GM23338 (cell line): Measurements from ENCODE around the gene LUZP2. TPM values are rescaled to one million over a fixed set of nuclear protein-coding genes. Genes with fewer than 3 reads are reported as not detected.

Experiments used
- ATAC-seq: fragments of 200-7000 bp; cut with Tn5 transposase; 3 replicates; pipeline ENCODE4 v1.9.1; 2020
- DNase-seq: peaks from one replicate; pipeline ENCODE4 v3.0.0-alpha.2; 2015; ENCODE audit warnings: low spot score
- H2AFZ ChIP-seq: fragments of 200-600 bp; sonication (generic); 2 replicates; pipeline ENCODE4 v1.8.0; 2016; ENCODE audit warnings: antibody characterized with exemption, mild to moderate bottlenecking, moderate library complexity
- H3F3A ChIP-seq: fragments of 200-600 bp; sonication (generic); replicated peaks from 2 replicates; pipeline ENCODE4 v1.8.0; 2017; ENCODE audit warnings: antibody characterized with exemption, mixed run types, low read depth
- H3K27ac ChIP-seq: fragments of 200-600 bp; sonication (generic); 2 replicates; pipeline ENCODE4 v1.6.1; 2016; ENCODE audit warnings: low read depth
- H3K27me3 ChIP-seq: fragments of 200-600 bp; sonication (generic); 2 replicates; pipeline ENCODE4 v1.8.0; 2016; ENCODE audit warnings: mild to moderate bottlenecking, mixed run types, moderate library complexity; ENCODE audit not compliant: insufficient read depth
- H3K36me3 ChIP-seq: fragments of 200-600 bp; sonication (generic); 2 replicates; pipeline ENCODE4 v1.8.0; 2016; ENCODE audit warnings: mild to moderate bottlenecking; ENCODE audit not compliant: insufficient read depth
- H3K4me1 ChIP-seq: fragments of 200-600 bp; sonication (generic); 2 replicates; pipeline ENCODE4 v1.8.0; 2016; ENCODE audit warnings: mild to moderate bottlenecking, moderate library complexity; ENCODE audit not compliant: insufficient read depth
- H3K4me2 ChIP-seq: fragments of 200-600 bp; sonication (generic); 2 replicates; pipeline ENCODE4 v1.7.1; 2017; ENCODE audit warnings: mixed run types
- H3K4me3 ChIP-seq: fragments of 200-600 bp; sonication (generic); 2 replicates; pipeline ENCODE4 v1.6.1; 2016; ENCODE audit warnings: mixed run types
- H3K79me2 ChIP-seq: fragments of 200-600 bp; sonication (generic); replicated peaks from 2 replicates; pipeline ENCODE4 v1.8.0; 2017; ENCODE audit warnings: mild to moderate bottlenecking; ENCODE audit not compliant: insufficient read depth
- H3K9me2 ChIP-seq: fragments of 200-600 bp; sonication (generic); 2 replicates; pipeline ENCODE4 v1.8.0; 2017; ENCODE audit not compliant: insufficient read depth
- H4K20me1 ChIP-seq: fragments of 200-600 bp; sonication (generic); replicated peaks from 2 replicates; pipeline ENCODE4 v1.8.0; 2017; ENCODE audit warnings: mild to moderate bottlenecking; ENCODE audit not compliant: insufficient read depth
- H3K27ac Mint-ChIP-seq: 2 replicates; pipeline ENCODE4 v1.8.0; 2020; ENCODE audit warnings: inconsistent platforms, mild to moderate bottlenecking, moderate library complexity, mixed read lengths
- H3K27me3 Mint-ChIP-seq: 3 replicates; pipeline ENCODE4 v1.8.0; 2022; ENCODE audit warnings: low read depth, mild to moderate bottlenecking, moderate library complexity, mixed read lengths, inconsistent platforms; ENCODE audit not compliant: insufficient read depth, poor library complexity
- H3K36me3 Mint-ChIP-seq: 3 replicates; pipeline ENCODE4 v1.8.0; 2021; ENCODE audit warnings: low read depth, mild to moderate bottlenecking, inconsistent platforms, moderate library complexity, mixed read lengths
- H3K4me1 Mint-ChIP-seq: 3 replicates; pipeline ENCODE4 v1.8.0; 2020; ENCODE audit warnings: mild to moderate bottlenecking, inconsistent platforms, mixed read lengths
- H3K4me3 Mint-ChIP-seq: 3 replicates; pipeline ENCODE4 v1.8.0; 2021; ENCODE audit warnings: moderate library complexity, mild to moderate bottlenecking, inconsistent platforms, mixed read lengths
- H3K9me3 Mint-ChIP-seq: 3 replicates; pipeline ENCODE4 v1.8.0; 2020; ENCODE audit warnings: moderate library complexity, mild to moderate bottlenecking, inconsistent platforms, mixed read lengths
- ETS1 ChIP-seq: IDR thresholded peaks from 2 replicates; pipeline ENCODE4 v1.6.1; 2016; ENCODE audit warnings: antibody characterized with exemption
- EZH2 ChIP-seq: fragments of 200-600 bp; sonication (generic); IDR thresholded peaks from one replicate; pipeline ENCODE4 v1.8.0; 2017; ENCODE audit warnings: antibody characterized with exemption, mild to moderate bottlenecking, low read depth; ENCODE audit not compliant: unreplicated experiment
- EZH2phosphoT487 ChIP-seq: fragments of 200-600 bp; sonication (generic); IDR thresholded peaks from one replicate; pipeline ENCODE4 v1.8.1; 2018; ENCODE audit warnings: antibody characterized with exemption; ENCODE audit not compliant: unreplicated experiment
- JUNB ChIP-seq: IDR thresholded peaks from one replicate; pipeline ENCODE4 v1.6.1; 2016; ENCODE audit warnings: antibody characterized with exemption; ENCODE audit not compliant: unreplicated experiment
- NANOG ChIP-seq: IDR thresholded peaks from 2 replicates; pipeline ENCODE4 v1.6.1; 2016; ENCODE audit warnings: antibody characterized with exemption, borderline replicate concordance
- POLR2AphosphoS5 ChIP-seq: IDR thresholded peaks from 2 replicates; pipeline ENCODE4 v1.6.1; 2016; ENCODE audit warnings: antibody characterized with exemption, low read depth
- REST ChIP-seq: IDR thresholded peaks from one replicate; pipeline ENCODE4 v1.6.1; 2018; ENCODE audit warnings: antibody characterized with exemption; ENCODE audit not compliant: unreplicated experiment
- STAT1 ChIP-seq: IDR thresholded peaks from one replicate; pipeline ENCODE4 v1.6.1; 2016; ENCODE audit warnings: antibody characterized with exemption; ENCODE audit not compliant: unreplicated experiment
- ZNF114 ChIP-seq: fragments of 250-450 bp; sonication (Bioruptor Pico); IDR thresholded peaks from 2 replicates; pipeline ENCODE4 v1.5.0; 2020; ENCODE audit warnings: mild to moderate bottlenecking, moderate library complexity
- ZNF331 ChIP-seq: fragments of 250-450 bp; sonication (Bioruptor Pico); IDR thresholded peaks from 2 replicates; pipeline ENCODE4 v1.5.0; 2020; ENCODE audit warnings: low read depth, mild to moderate bottlenecking, moderate library complexity
- ZNF462 ChIP-seq: fragments of 250-450 bp; sonication (Bioruptor Pico); IDR thresholded peaks from 2 replicates; pipeline ENCODE4 v1.5.0; 2020; ENCODE audit warnings: mild to moderate bottlenecking, moderate library complexity
- polyA plus RNA-seq: library from polyadenylated mRNA; unstranded; fragments of >200 nt; fragmentation: Nextera tagmentation; extraction: Ambion mirVana; gene quantifications from 2 replicates; pipeline ENCODE4 v1.2.1, GENCODE V29; 2016
- total RNA-seq: library from RNA; depleted of rRNA; stranded (reverse); fragments of >200 nt; shearing (Covaris generic); gene quantifications from 2 replicates; pipeline ENCODE4 v1.2.3, GENCODE V29; 2014

The LUZP2 gene
- total and polyA plus RNA-seq, 2 experiments from 2014 or later, result 2.0 to 9.2 TPM

- no peak overlapping the region for H3K27ac Mint-ChIP-seq
- no peaks in the 10 kb centered on the region for H3K9me2 ChIP-seq
- DNase-seq (no peak), ATAC-seq (no peak)
- H3K36me3 Mint-ChIP-seq, result no peaks in the 10 kb centered on the region
- H3K4me3 ChIP-seq, result no peak overlapping the region
- H3K4me3 Mint-ChIP-seq, result no peak overlapping the region
- no peaks in the 10 kb centered on the region for H3K9me3 Mint-ChIP-seq
- no peaks in the 10 kb centered on the region for H3K27me3 ChIP-seq
- H4K20me1 ChIP-seq, result no peaks in the 10 kb centered on the region
- H3K36me3 ChIP-seq, result no peaks in the 10 kb centered on the region
- no peak overlapping the region for H3K27ac ChIP-seq
- TF ChIP-seq JUNB (no peak), ZNF331 (CRISPR knock-in tag) (no peak), NANOG (no peak), REST (no peak), EZH2phosphoT487 (no peak), EZH2 (no peak), POLR2AphosphoS5 (no peak), ZNF462 (CRISPR knock-in tag) (no peak), ZNF114 (CRISPR knock-in tag) (no peak), ETS1 (no peak), STAT1 (no peak)
- no peaks in the 10 kb centered on the region for H3K79me2 ChIP-seq
- H3K4me1 Mint-ChIP-seq, result peaks cover 10% of the 10 kb centered on the region
- no peaks in the 10 kb centered on the region for H3F3A ChIP-seq
- peaks cover 2% of the 10 kb centered on the region; the same call in 1 of the 2 replicates for H3K4me1 ChIP-seq
- H3K4me2 ChIP-seq, result no peak overlapping the region
- H3K27me3 Mint-ChIP-seq, result no peaks in the 10 kb centered on the region
- H2AFZ ChIP-seq, result no peak overlapping the region
Measured at GRCh38 chr11:24625975-24626374, 129.1 kb downstream of the LUZP2 start.
